K562 (cell line): ENCODE results near the gene PRRC2C. TPM values are rescaled to one million over a fixed set of nuclear protein-coding genes. Genes with fewer than 3 reads are reported as not detected.
A peak's percentile ranks its signal among the peaks of the same experiment; 100 is the strongest.

Experiments used
- ARNT ChIP-seq, 2 experiments: fragments of 450-650 bp; IDR thresholded peaks; 2 replicates each; pipeline ENCODE4 v1.6.1; 2016; ENCODE audit warnings: mild to moderate bottlenecking in 1 of 2
- EHMT2 ChIP-seq: fragments of 450-650 bp; IDR thresholded peaks from 2 replicates; pipeline ENCODE4 v1.6.1; 2018; ENCODE audit warnings: antibody characterized with exemption
- EZH2 ChIP-seq: IDR thresholded peaks from 2 replicates; pipeline ENCODE4 v1.6.1; 2012; ENCODE audit warnings: low read depth, mild to moderate bottlenecking, inconsistent platforms, low read length, borderline replicate concordance
- HDAC1 ChIP-seq, 2 experiments: fragments of 450-650 bp; IDR thresholded peaks; 2 replicates each; pipeline ENCODE4 v1.6.1; 2016 to 2017; ENCODE audit warnings: inconsistent platforms in 1 of 2, mild to moderate bottlenecking in 1 of 2, moderate library complexity in 1 of 2
- KAT8 ChIP-seq: fragments of 450-650 bp; IDR thresholded peaks from 2 replicates; pipeline ENCODE4 v1.6.1; 2016; ENCODE audit warnings: low read depth, mild to moderate bottlenecking
- POLR2H ChIP-seq: IDR thresholded peaks from 2 replicates; pipeline ENCODE4 v1.6.1; 2016; ENCODE audit warnings: missing genetic modification characterization, low read depth, mild to moderate bottlenecking, control low read depth, missing compliant biosample characterization, moderate library complexity
- PPARD ChIP-seq: fragments of 250-450 bp; sonication (Bioruptor Pico); IDR thresholded peaks from 2 replicates; pipeline ENCODE4 v1.8.0; 2022; ENCODE audit warnings: inconsistent platforms, mild to moderate bottlenecking, moderate library complexity
- REST ChIP-seq, 2 experiments: fragments of 450-650 bp; formaldehyde crosslinking in 1 of 2; IDR thresholded peaks; 2 replicates each; pipeline versions ENCODE4 v1.4.0 to v1.6.1; 2014 to 2020; ENCODE audit warnings: mild to moderate bottlenecking in 2 of 2, borderline replicate concordance in 1 of 2, low read depth in 1 of 2
- SIN3A ChIP-seq, 2 experiments: fragments of 150-350 bp in 1 of 2; IDR thresholded peaks; 2 replicates each; pipeline ENCODE4 v1.6.1; 2011 to 2016; ENCODE audit warnings: borderline replicate concordance in 2 of 2, low read depth in 2 of 2, low read length in 2 of 2, mild to moderate bottlenecking in 2 of 2, moderate library complexity in 2 of 2; ENCODE audit not compliant: control insufficient read depth in 1 of 2
- SRSF7 ChIP-seq: fragments of 200-400 bp; formaldehyde crosslinking; optimal IDR thresholded peaks from 2 replicates; pipeline ENCODE3; 2017; ENCODE audit warnings: mild to moderate bottlenecking, low read depth, low read length
- TAF7 ChIP-seq: fragments of 450-650 bp; IDR thresholded peaks from 2 replicates; pipeline ENCODE4 v1.6.1; 2016; ENCODE audit warnings: missing genetic modification characterization, missing compliant biosample characterization
- TARDBP ChIP-seq: fragments of 450-650 bp; IDR thresholded peaks from 2 replicates; pipeline ENCODE4 v1.6.1; 2016
- ZKSCAN1 ChIP-seq: fragments of 150-350 bp; IDR thresholded peaks from 2 replicates; pipeline ENCODE4 v1.6.1; 2016; ENCODE audit warnings: low read depth, low read length
- polyA plus RNA-seq, 8 experiments: library from polyadenylated mRNA; depleted of rRNA in 4 of 8; stranded (reverse) in 5 of 8; unstranded in 3 of 8; fragments of >200 nt; fragmentation: Nextera tagmentation in 2 of 8; fragmentation: Illumina TruSeq in 1 of 8; extraction: Ambion mirVana in 2 of 8; extraction: Trizol in 1 of 8; gene quantifications; 2 replicates each; pipeline versions ENCODE4 v1.2.1 to v1.2.3, GENCODE V29; 2011 to 2014; ENCODE audit warnings: inconsistent platforms in 1 of 8, missing spikeins in 1 of 8
- total RNA-seq, 7 experiments: library from RNA; depleted of rRNA in 6 of 7; stranded (reverse); fragments of >200 nt in 6 of 7; fragmentation: Illumina TruSeq in 2 of 7; extraction: Trizol in 2 of 7; gene quantifications; 2 replicates each; pipeline versions ENCODE4 v1.2.1 to v1.2.3, GENCODE V29; 2011 to 2021; ENCODE audit warnings: low replicate concordance in 1 of 7
- TF ChIP-seq, protein P1 (sequence below): sonication (generic); formaldehyde crosslinking; IDR thresholded peaks from 2 replicates; pipeline ENCODE4 v1.8.0; 2022; ENCODE audit warnings: mild to moderate bottlenecking, missing genetic modification reagents, borderline replicate concordance
- TF ChIP-seq, protein P2 (sequence below): sonication (generic); formaldehyde crosslinking; IDR thresholded peaks from 2 replicates; pipeline ENCODE4 v1.8.1; 2022; ENCODE audit warnings: missing genetic modification reagents

The PRRC2C gene
- total and polyA plus RNA-seq, 9 of the 15 experiments (the other 6 are each of a cell fraction or from before 2014, with no cell fraction given) = 61.9 to 237 (median 105) TPM

DNA sequence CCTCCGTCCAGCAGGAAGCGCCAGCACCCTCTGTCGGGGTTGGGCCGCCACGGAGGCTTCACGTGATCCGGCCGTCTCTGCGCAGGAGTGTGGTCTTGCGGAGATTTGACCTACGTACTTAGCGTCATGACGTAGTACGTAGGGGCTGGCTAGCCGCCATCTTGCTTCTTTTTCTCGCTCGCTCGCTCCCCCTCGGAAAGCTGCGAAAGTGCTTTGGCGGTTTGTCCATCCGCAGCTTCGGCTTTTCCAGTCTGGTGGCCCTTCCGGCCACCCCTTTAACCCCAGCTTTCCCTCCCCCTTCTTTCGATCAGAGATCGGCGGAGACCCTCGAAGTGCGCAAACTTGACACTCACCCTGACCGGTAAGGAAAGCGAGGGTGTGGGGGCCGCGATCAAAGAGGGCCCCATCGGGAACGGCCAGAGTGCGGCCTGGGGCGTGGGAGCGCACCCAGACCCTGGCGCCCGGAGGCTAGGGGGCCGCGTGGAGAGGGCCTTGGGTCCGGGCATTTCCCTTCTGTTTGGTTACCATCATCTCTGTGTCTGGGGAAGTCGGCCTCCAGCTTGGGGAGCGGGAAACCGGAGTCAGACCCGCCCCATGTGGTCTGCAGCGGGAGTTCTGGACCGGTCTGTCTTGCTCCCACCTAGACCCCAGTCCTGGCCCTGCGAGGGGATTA, at the start of gene PRRC2C (continued):
- TF ChIP-seq, protein P1, sequence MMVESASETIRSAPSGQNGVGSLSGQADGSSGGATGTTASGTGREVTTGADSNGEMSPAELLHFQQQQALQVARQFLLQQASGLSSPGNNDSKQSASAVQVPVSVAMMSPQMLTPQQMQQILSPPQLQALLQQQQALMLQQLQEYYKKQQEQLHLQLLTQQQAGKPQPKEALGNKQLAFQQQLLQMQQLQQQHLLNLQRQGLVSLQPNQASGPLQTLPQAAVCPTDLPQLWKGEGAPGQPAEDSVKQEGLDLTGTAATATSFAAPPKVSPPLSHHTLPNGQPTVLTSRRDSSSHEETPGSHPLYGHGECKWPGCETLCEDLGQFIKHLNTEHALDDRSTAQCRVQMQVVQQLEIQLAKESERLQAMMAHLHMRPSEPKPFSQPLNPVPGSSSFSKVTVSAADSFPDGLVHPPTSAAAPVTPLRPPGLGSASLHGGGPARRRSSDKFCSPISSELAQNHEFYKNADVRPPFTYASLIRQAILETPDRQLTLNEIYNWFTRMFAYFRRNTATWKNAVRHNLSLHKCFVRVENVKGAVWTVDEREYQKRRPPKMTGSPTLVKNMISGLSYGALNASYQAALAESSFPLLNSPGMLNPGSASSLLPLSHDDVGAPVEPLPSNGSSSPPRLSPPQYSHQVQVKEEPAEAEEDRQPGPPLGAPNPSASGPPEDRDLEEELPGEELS (CRISPR knock-in tag) = peak; percentile 93
- TF ChIP-seq HDAC1 (IDR thresholded peaks at IDR 0.05) (peak in 1 of 2 experiments; percentile 49; a peak in 1 of 4 replicates), TARDBP (no peak; the same call in 1 of the 2 replicates), ARNT (IDR thresholded peaks at IDR 0.05) (no peak; a peak in 2 of 4 replicates), TAF7 (tag) (0 out of 2 replicates have a peak, but pooled peaks have one; percentile 52), SIN3A (IDR thresholded peaks at IDR 0.05; ENCODE audit: borderline replicate concordance in 2 of 2, control insufficient read depth in 1 of 2, low read depth in 2 of 2, low read length in 2 of 2) (peak; percentile 41 to 67; a peak in 1 of 4 replicates), PPARD (CRISPR knock-in tag) (no peak), ZKSCAN1 (peak; percentile 24; the same call in 1 of the 2 replicates), EHMT2 (no peak), EZH2 (no peak), REST (IDR thresholded peaks at IDR 0.05; ENCODE audit: borderline replicate concordance) (peak; percentile 91), REST (CRISPR knock-in tag; IDR thresholded peaks at IDR 0.05; ENCODE audit: low read depth) (no peak), POLR2H (tag) (peak; percentile 75), SRSF7 (no peak), KAT8 (0 out of 2 replicates have a peak, but pooled peaks have one; percentile 47)
- TF ChIP-seq, protein P2, sequence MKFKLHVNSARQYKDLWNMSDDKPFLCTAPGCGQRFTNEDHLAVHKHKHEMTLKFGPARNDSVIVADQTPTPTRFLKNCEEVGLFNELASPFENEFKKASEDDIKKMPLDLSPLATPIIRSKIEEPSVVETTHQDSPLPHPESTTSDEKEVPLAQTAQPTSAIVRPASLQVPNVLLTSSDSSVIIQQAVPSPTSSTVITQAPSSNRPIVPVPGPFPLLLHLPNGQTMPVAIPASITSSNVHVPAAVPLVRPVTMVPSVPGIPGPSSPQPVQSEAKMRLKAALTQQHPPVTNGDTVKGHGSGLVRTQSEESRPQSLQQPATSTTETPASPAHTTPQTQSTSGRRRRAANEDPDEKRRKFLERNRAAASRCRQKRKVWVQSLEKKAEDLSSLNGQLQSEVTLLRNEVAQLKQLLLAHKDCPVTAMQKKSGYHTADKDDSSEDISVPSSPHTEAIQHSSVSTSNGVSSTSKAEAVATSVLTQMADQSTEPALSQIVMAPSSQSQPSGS = no peak
